ENCODE data around the gene ARID1B.

ARID1B gene

GRCh38 chr6:156854466-156855161, 77.4 kb downstream of the ARID1B start:
- DNase-seq: no peak

- no peak for DNase-seq
Observed at GRCh38 chr6:156857573-156857972, 80.4 kb downstream of the ARID1B start.

GRCh38 chr6:156859686-156860085, 82.5 kb downstream of the ARID1B start:
- no peak for DNase-seq

DNA sequence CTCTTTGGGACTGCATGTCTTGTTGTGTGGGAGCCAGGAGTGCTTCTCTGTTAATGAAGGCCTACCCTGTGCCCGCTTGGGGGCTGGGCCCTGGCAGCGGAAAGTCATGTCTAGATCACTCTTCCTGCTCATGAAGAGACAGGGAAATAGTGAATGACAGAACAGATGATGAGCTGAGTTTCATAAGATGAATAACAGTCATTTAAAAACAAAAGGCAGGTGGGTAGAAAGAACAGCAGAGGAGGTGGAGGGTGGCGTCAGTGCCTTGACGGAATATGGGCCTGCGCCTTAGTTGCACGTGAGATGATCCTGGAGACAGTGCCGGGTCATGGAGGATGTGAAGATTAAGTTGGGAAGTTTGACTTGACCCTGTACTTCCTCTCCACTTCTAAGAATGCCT, 85.5 kb downstream of the ARID1B start:
- DNase-seq: no peak

DNA sequence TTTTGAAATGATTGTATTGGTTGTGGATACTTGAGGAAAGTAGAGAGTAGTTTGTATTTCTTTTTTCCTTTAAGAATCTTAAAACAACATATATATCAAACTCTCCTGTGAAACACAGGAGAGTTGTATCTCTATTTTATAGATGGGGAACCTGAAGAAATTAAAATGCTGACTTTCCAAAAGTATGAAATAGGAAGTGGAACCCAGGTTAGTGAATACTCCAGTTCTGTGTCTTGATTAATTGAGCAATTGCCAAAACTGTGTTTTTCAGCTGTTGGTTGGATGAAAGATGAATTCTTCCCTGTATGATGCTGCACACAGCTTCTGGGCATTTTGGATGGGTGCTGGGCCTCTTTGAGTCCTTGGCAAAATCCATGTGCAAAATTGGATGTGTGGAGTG, 86.3 kb downstream of the ARID1B start:
- DNase-seq: no peak

DNA sequence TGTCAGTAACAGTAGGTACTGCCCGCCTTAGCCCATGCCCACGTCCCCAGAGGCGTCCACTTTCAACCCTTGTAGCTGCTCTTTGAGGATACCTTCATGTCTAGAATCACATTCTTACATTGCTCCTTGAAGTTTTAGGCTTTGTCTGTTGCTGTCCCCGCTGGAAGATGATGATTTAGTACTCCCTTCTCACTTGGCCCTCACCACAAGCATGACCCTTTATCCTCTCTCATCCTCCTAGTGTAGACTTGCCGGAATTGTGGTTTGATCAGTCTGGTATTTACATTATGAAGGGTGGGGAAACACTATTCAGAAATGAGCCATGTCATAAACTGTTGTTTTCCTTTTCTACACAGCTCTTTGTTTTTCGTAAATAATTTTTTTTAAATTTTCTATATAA, 87.4 kb downstream of the ARID1B start:
- DNase-seq: no peak

GRCh38 chr6:156865019-156865629, 87.9 kb downstream of the ARID1B start:
- DNase-seq: no peak

DNA sequence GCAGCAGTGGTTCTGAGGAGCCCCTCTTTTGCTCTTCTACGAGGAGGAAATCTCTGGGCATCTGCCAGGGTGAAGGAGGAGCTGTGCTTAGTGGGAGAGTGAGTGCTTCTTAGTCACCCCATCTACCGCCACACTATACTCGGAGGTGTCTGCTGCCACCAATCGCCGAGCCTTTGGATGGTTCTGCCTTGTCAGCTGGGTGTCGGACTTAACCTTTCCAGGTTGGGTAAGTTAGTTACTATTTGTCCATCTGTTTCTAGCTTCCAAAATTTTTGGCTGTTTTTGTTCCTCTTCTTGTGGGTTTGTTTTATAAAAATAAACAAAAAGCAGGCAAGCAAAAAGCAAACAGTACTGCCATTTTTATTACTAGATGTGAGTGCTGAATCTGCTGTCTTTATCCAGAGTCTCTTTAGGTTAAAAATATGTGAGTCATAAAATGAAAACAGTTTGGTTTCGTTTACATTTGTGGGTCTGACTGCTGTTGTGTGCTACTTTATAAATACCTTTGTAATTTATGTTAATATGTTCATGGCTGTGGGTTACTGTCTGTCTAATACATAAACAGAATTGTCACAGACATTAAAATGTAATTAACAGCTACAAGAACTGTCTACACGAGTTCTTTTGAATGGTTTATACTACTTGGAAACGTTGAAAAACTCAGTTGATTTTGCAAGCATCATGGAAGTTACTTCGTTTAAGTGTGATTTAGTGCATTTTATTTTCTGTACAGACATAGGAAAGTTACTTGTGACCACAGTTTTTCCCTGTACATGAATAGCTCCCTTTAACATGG, 89.2 kb downstream of the ARID1B start:
- no peak for DNase-seq

DNA sequence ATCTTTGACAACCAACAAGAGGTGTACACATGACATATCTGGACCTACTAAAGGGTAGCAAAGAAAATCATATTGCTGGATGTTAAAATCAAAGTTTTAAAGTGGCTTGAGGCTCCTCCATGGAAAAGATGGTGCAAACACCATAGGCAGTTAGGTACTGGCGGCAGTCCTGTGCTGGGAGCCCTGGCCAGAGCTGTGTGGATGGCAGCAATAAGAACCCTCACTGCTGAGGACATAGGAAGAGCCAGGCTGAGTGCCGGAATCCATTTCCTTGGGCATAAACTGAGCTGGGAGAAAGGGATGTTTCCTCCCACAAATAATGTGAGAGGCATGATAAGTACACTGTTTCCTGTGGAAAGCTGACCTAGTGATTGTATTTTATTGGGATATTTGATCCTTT, 89.9 kb downstream of the ARID1B start:
- no peak for DNase-seq

DNA sequence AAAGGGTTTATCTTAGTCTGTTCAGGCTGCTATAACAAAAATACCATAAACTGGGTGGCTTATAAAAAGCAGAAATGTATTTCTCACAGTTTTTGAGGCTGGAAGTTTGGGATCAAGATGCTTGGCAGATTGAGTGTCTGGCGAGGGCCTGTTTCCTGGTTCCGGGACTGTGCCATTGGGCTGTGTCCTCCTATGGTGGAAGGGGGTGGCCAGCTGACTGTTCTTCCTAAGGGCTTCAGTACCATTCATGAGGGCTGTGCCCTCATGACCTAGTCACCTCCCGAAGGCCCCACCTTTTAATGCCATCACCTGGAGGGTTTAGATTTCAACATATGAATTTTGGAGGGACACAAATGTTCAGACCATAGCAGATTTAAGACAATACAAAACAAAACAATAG, 91.2 kb downstream of the ARID1B start:
- no peak for DNase-seq

DNA sequence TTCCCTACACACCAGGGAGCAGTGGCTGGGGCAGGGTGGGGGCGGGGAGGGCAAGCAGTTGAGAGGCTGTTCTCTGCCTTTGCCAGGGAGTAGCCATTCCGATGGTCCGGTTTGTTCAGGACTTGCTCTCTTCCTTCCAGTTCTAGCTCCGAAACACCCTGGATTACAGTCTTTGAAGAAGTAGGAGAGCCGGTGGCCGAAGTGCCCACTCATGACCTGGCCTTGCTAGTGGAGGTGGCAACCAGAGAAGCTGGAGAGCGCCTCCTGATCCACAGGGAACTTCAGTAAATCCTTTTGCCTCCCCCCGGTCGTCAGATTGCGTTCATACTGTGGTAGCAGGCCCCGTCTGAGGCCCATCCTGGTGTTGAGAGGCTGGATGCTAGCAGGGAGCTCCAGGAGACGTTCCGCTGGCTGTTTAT, 92.8 kb downstream of the ARID1B start:
- DNase-seq: no peak

- no peak for DNase-seq
Observed at GRCh38 chr6:156870924-156871539, 93.9 kb downstream of the ARID1B start.

DNA sequence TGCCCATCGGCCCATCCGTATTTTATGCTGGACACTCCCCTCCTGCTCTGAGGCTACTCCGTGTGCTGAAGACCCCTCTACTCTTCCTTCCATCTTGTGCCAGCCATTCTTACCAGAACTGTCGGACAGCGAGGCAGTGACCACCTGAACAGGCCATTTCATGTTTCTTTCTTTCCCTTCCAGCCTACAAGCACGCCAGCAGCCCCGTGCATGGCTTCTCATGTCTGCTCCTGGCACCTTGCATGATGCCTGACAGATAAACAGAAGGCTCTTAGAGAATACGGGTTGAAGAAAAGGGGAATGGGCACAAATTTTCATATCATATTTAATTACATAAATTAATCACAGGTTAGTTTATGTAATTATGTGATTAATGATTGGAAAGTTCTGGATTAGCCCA, 95.7 kb downstream of the ARID1B start:
- no peak for DNase-seq

GRCh38 chr6:156873654-156874380, 96.6 kb downstream of the ARID1B start:
- no peak for DNase-seq

- no peak for DNase-seq
Observed at GRCh38 chr6:156875062-156875461, 97.9 kb downstream of the ARID1B start.

- no peak for DNase-seq
Observed at GRCh38 chr6:156876302-156876701, 99.1 kb downstream of the ARID1B start.

- DNase-seq: no peak
Observed at GRCh38 chr6:156877126-156877863, 100.1 kb downstream of the ARID1B start.

DNA sequence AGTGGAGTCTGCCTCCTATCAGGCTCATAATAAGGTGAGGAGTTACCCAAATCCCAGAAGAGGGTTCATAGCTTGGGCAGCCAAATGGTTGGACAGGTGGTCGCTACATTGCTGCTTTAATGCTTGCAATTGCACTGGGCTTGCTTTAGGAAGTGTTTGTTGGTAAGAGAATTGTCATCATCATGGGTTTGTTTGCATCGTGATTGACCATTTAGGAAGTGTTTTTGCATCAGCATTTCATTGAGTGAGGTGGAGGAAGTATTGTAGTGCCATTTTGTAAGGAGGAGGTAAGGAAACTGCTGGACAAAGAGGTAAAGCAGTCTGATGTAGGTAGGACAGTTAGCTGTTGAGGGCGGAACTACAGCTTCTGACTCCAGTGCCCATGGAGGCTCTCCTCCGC, 101.5 kb downstream of the ARID1B start:
- DNase-seq: no peak

DNA sequence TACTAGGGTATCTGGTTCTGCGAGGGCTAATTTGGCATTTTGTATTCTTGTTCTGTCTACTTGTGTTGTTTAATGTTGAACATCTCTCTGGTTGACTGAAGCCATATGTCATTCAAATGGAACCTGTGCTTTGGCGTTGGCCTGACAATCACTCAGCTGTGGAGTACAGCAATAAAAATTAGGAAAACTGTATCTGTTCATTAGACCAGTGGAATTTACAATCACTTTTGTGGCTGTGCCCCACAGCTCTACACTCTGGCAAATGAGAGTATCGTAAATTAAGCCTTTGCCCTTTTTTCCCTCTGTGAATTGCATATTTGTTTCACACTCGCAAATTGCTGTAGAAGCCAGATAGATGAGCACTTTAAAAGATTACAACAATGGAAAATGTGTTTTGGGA, 102.0 kb downstream of the ARID1B start:
- DNase-seq: peak; percentile 26

DNA sequence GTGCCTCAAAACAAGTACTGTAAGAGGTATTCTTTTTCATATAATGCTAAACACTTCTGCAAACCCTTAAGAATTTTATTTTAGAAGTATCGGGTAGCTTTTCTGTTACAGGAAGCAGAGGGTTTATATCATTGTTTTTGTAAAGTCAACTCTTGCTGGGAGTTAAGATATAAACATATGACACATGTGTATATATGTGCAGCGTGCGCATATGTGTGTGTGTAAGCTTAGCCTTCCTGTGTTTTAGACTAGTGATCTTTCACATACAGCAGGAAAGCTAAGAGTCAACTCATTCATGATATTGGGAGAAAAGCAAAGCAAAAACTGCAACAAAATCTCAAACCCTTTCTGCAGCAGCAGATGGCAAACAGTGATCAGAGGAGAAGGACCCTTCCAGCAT, 102.4 kb downstream of the ARID1B start:
- no peak for DNase-seq

- no peak for DNase-seq
Observed at GRCh38 chr6:156880913-156881312, 103.7 kb downstream of the ARID1B start.

All from NCI-H1694 (cell line).